Stimulated activated CD8-positive, alpha-beta memory T cell treated with anti-CD3 and anti-CD28 coated beads, Interleukin-12 subunit alpha, Interleukin-12 subunit beta, amount 100 ng/mL, for 4 hours (primary cell): ENCODE measurements around the gene STAMBPL1.

Experiments used
- DNase-seq: peaks from one replicate; pipeline ENCODE4 v3.0.0-alpha.2; 2020; ENCODE audit warnings: low read depth

Gene STAMBPL1

DNA sequence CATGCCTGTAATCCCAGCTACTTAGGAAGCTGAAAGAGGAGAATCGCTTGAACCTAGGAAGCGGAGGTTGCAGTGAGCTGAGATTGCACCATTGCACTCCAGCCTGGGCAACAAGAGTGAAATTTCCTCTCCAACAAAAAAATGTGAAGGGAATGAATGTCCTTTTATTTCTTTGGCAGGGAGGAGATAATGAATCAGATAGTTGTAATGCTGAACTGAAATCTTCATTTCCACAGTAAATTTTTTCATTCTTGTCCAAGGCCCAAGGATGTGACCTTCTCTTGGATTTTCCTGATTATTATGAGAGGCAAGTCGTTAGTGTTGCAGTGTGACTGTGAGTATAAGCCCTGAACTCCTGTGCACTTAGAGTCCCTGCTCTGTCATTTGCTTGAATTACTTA lies 13.6 kb downstream of the STAMBPL1 start:
- DNase-seq: no peak

DNA sequence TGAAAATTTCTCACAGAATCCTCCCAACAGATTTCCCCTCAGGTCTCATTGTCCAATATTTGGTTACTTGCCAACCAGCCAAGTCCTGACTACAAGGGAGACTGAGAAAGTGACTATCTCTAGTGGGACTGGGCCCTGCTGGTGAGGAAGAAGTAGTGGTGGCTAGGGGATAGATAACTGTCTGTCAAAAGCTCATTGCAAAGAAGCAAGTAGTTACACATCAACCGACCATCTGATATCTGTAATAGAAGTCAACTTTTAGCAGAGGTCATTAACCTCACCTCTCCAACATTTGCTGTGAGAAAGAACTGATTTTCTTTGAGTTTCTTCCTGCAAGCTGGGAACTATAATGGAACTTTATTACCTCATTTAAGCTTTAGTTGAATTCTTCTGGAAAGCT lies 15.2 kb downstream of the STAMBPL1 start:
- no peak for DNase-seq

- no peak for DNase-seq
Measured at GRCh38 chr10:88896372-88896993, 16.4 kb downstream of the STAMBPL1 start.

GRCh38 chr10:88896994-88897853 lies 17.2 kb downstream of the STAMBPL1 start:
- DNase-seq: no peak

DNA sequence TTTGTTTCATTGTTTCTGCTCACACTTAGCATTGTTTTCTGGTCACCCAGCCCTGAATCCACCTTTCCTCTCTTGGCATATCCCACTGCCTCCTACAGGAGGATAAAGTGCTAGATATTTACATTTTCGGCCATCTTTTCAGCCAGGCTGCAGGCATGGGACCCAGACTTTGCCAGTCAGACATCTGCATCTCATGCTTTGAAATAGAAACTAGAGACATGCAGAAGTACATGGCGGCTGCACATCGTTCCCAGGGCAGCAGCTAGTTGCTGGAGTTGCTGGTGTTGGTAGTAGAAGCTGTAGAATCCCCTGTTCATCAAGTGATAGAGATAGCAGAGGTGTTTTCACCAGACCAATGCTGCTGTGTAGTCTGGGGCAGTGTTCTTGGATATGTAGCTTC lies 18.7 kb downstream of the STAMBPL1 start:
- DNase-seq: no peak

DNA sequence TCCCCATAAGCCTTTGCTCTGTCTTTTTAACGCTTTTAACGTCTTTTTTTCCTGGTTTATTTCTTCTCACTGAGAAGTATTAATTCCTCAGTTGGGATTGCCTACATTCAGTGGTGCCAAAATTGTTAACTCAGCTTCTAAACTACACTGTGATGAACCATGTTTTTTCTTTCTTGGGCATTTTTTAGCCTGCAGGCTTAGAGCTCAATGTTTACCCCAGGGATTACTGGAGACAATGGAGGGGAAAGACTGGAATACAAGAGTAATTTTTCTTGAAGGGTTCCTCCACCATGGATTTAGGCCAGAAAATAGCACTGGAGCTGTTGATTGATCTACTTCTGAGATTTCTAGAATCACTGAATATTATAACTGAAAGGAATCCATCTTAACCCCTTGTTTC lies 19.8 kb downstream of the STAMBPL1 start:
- no peak for DNase-seq

GRCh38 chr10:88901206-88901983 lies 21.4 kb downstream of the STAMBPL1 start:
- no peak for DNase-seq

DNA sequence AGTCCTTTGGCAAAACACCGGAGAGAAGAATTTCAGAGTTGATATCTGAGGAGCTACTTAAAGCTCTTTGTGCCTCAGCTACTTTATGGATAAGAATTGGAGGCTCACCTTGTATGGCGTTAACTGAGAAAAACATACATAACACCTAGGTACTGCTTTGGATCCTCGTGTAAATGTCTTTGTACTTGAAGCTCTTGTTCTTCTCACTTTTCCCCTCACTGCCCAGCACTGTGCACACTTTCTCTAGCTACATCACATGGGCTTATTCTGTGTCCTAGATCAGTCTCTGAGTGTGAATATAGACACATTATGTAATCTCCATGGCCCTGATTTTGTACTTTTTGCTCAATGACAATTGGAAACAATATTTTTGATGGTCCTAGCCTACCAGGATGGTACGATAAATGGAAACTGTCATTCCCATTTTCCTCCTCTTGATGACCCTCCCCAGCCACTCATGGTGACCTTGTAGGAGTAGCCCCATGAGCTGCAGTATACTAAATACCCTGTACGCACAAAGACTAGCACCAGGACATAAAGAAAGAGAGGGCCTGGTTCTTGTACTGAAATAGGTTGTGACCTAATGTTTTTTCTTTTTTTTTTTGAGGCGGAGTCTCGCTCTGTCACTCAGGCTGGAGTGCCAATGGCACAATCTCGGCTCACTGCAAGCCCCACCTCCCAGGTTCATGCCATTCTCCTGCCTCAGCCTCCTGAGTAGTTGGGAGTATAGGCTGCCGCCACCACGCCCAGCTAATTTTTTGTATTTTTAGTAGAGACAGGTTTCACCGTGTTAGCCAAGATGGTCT lies 22.1 kb downstream of the STAMBPL1 start:
- no peak for DNase-seq

DNA sequence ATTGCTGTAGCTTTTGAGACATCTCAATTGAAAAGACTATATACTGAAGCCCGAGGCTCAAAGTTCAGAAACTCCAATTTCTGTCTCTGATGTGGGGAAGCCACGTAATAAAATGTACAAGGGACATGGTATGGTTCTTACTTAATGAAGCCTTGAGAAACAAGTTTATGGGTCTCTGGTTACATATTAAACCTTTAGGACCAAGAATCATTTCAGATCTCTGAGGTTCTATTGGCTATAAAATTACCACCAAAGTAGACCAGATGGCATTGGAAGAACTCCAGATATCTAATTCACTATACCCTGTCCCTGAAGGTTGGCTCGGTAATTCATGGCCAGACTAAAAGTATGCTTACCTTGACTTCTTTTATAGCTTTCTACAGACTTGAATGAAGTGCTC lies 23.7 kb downstream of the STAMBPL1 start:
- no peak for DNase-seq

DNA sequence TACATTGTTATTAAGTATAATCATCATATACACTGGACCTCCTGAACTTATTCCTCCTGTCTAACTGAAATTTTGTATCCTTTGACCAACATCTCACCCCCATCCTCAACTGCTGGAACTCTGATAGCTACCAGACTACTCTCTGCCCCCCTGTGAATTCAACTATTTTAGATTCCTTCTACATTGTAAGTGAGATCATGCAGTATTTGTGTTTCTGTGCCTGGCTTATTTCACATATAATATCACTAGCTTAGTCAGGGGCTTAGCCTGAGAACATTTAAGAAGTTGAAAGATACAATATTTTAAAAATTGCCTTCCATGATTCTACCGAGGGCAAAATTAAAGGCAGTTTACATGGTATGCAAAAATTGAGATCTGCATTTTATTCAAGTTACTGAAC lies 26.9 kb downstream of the STAMBPL1 start:
- no peak for DNase-seq

DNA sequence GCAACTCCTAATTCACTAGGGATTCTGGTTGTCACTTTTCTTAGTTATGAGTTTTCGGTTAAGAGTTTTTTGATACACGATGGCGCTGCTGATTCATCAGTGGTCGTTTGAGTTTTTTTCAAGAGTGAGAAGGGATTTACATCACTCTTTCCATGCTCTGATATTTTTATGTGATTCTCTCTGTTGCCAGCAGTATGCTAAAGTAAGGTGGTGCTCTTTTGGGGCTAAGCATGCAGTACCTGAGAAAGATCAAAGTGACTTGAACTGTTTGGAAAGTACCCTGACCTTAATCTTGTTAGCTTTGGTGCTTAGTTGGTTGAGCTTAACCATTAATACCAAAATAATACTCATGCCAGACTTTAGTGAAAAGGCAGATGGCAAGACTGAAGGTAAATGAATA lies 28.1 kb downstream of the STAMBPL1 start:
- DNase-seq: no peak

DNA sequence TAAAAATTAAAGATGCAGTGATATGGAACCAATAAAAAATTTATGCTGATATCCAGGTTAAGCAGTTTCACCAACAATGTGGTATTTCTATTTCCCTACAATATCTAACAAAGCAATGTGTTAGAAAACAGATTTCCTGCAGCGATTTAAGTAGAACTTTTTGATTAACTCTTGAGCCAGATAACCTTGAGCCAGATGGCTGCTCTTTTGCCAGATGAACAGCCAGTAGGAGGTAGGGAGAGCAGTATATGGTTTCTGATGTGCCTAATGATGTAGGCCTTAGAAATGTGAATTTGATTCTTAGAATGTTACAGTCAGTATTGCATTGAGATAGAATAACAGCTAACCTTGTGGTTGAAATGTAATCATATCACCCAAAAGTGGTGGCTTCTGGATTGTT lies 31.1 kb downstream of the STAMBPL1 start:
- no peak for DNase-seq

DNA sequence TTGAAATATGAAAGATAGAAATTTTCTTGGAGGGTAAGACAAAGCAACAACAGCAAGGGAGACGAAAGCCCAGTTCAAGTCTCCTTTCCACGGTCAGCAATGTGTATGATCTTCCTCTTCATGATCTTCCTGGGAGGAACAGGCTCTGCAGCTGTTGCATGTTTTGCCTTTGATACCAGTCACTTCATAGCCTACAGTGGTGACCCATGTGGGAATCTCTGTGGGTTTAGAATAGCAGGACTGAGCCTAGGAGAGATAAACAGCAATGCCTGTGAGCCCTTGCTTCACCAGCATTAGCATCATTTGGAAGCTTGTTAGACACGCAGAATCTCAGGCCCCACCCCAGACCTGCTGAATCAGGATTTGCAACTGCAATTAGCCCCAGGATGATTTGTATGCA lies 31.8 kb downstream of the STAMBPL1 start:
- DNase-seq: no peak

GRCh38 chr10:88913127-88913526 lies 33.1 kb downstream of the STAMBPL1 start:
- DNase-seq: no peak

DNA sequence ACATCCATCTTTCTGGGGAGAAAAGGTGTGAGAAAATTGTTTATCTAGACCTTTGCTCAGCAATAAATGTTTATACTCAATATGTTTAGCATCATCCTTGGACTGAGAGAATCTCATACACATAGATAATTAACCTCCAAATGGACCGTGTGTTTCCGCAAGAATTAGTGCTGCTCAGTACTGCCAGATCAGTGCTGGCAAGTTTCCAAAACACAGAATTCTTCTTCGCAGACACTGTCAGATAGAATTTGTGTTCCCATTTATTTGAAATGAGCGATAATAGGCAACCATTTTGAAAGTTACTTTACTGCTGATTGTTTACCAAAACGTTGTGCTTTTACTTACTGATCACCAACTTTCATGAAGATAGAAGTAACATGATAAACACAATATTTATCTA lies 33.7 kb downstream of the STAMBPL1 start:
- DNase-seq: no peak

GRCh38 chr10:88915781-88916180 lies 35.7 kb downstream of the STAMBPL1 start:
- DNase-seq: no peak

GRCh38 chr10:88916231-88916630 lies 36.2 kb downstream of the STAMBPL1 start:
- no peak for DNase-seq

DNA sequence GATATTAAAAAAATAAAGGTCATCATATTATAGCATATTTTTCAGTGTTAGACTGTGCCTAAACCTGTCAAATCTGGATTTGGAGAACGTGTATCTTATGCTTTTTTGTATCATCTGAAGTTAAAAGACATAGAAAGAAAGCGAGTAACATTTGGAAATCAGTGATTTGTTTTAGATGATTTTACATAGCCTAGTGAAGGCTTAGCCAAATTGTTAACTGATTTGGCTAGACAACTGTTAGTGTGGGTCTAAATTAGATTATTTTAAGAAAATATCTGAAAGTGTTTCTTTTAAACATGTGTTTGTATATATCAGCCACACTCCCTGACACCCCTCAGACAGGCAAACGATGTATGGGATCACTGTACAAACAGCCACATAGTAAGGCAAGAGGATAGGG lies 36.9 kb downstream of the STAMBPL1 start:
- DNase-seq: no peak

- no peak for DNase-seq
Measured at GRCh38 chr10:88918191-88918905, 38.3 kb downstream of the STAMBPL1 start.

DNA sequence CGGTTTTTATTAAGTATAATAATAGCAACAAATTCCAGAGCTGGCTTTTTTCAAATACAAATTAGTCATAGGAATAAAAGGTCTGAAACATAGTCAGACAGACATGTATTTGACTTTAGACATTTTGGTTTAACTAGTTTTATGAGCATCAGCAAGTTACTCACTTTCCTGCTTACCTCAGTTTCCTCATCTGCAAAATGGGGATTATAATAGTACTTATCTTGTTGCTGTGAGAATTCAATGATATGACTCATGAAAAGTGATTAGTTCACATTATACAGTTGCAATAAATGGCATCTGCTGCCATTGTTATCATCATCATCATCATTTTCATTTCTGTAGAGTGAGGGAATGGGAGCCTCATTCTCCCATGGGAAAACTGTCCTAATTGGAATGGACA lies 39.0 kb downstream of the STAMBPL1 start:
- no peak for DNase-seq

GRCh38 chr10:88920198-88920597 lies 40.2 kb downstream of the STAMBPL1 start:
- DNase-seq: no peak
